Memory B cell (primary cell): ENCODE results near the gene DAG1.

Experiments used
- ATAC-seq: fragments of 150-1000 bp; cut with Tn5 transposase; 2 replicates; pipeline ENCODE4 v1.10.0; 2021; ENCODE audit warnings: low read depth, mild to moderate bottlenecking, moderate library complexity
- DNase-seq, 2 donors: peaks; one replicate each; pipeline ENCODE4 v3.0.0; 2022; ENCODE audit warnings: low spot score in 2 of 2
- H3K27ac Mint-ChIP-seq: one replicate; pipeline ENCODE4 v1.8.0; 2022; ENCODE audit warnings: mild to moderate bottlenecking, moderate library complexity, mixed read lengths
- H3K27me3 Mint-ChIP-seq: one replicate; pipeline ENCODE4 v1.8.0; 2022; ENCODE audit warnings: mixed read lengths
- H3K36me3 Mint-ChIP-seq: one replicate; pipeline ENCODE4 v1.8.0; 2022; ENCODE audit warnings: mild to moderate bottlenecking, mixed read lengths
- H3K4me1 Mint-ChIP-seq: one replicate; pipeline ENCODE4 v1.8.0; 2022; ENCODE audit warnings: mixed read lengths
- H3K4me3 Mint-ChIP-seq: one replicate; pipeline ENCODE4 v1.8.0; 2022; ENCODE audit warnings: mild to moderate bottlenecking, moderate library complexity, mixed read lengths
- H3K9me3 Mint-ChIP-seq: one replicate; pipeline ENCODE4 v1.8.0; 2022; ENCODE audit warnings: mixed read lengths

Gene DAG1

DNA sequence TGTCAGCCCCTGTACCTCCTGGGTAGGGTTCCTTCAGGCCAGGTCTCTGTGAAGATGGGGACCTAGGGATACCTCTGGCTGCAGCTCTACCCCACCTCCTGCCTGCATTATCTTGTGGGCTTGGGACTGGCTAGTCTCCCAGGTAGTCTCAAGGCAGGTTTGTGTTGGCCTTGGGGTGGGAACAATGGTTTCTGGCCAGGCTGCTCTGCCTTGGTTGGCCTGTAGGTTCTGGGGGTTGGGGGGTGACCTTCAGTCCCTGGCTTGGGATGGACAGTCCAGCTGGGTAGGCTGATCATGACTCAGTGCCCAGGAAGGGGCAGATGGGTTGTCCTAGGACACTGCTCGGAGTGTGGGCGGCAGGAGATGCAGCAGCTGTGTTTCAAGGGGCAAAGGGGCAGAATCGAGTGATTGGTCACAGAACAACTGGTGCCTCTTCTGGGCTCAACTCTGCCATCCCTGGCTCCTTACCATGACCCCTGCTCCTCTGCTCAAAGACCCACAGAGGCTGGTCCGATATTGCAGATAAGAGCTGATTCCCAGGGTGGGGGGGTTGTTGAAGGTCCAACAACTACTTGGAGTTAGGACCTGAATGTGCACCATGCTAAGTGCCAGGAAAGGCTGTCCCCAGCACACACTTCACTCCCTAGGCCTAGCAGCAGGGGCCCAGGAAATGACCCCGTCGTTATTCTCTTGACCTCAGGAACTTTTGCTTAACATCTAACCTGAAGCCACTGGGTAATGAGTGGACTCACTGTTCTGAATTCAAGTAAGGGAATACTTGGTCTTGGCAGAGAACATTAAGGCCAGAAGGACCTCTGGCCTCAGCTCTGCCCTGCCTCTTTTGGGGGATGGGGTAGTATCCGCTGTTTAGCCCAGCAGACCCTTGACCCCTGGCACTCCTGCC lies 66.2 kb downstream of the DAG1 start:
- Mint-ChIP-seq H3K4me3 (no peak overlapping the region), H3K27ac (no peak overlapping the region), H3K36me3 (peaks cover 14% of the 10 kb centered on the region), H3K4me1 (peaks cover 5% of the 10 kb centered on the region), H3K9me3 (no peaks in the 10 kb centered on the region), H3K27me3 (no peaks in the 10 kb centered on the region)
- no peak for DNase-seq
- ATAC-seq: no peak

DNA sequence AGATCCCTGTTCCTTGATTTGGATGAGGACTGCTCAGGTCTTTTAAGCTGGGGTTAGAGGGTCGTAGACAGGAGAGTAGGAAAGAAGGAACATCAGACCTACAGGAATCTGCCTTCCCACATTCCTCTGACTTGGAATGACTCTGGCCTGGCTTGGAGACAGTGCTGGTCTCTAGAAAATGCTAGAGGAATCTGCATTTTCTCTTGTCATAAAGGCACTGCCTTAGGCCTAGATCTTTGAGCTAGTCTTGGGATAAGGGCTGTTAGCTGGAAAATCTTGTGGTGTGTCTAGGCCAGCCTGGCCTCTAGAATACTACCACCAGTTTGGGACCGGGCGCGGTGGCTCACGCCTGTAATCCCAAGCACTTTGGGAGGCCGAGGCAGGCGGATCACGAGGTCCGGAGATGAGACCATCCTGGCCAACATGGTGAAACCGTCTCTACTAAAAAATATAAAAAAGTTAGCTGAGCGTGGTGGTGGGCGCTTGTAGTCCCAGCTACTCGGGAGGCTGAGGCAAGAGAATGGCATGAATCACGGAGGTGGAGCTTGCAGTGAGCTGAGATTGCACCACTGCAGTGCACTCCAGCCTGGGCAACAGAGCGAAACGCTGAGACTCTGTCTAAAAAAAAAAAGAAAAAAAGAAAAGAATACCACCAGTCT lies 66.9 kb downstream of the DAG1 start:
- H3K27me3 Mint-ChIP-seq: no peaks in the 10 kb centered on the region
- H3K4me3 Mint-ChIP-seq: no peak overlapping the region
- H3K9me3 Mint-ChIP-seq: no peaks in the 10 kb centered on the region
- H3K27ac Mint-ChIP-seq: no peak overlapping the region
- H3K4me1 Mint-ChIP-seq: peaks cover 5% of the 10 kb centered on the region
- H3K36me3 Mint-ChIP-seq: peaks cover 6% of the 10 kb centered on the region
- ATAC-seq: no peak
- DNase-seq: no peak

DNA sequence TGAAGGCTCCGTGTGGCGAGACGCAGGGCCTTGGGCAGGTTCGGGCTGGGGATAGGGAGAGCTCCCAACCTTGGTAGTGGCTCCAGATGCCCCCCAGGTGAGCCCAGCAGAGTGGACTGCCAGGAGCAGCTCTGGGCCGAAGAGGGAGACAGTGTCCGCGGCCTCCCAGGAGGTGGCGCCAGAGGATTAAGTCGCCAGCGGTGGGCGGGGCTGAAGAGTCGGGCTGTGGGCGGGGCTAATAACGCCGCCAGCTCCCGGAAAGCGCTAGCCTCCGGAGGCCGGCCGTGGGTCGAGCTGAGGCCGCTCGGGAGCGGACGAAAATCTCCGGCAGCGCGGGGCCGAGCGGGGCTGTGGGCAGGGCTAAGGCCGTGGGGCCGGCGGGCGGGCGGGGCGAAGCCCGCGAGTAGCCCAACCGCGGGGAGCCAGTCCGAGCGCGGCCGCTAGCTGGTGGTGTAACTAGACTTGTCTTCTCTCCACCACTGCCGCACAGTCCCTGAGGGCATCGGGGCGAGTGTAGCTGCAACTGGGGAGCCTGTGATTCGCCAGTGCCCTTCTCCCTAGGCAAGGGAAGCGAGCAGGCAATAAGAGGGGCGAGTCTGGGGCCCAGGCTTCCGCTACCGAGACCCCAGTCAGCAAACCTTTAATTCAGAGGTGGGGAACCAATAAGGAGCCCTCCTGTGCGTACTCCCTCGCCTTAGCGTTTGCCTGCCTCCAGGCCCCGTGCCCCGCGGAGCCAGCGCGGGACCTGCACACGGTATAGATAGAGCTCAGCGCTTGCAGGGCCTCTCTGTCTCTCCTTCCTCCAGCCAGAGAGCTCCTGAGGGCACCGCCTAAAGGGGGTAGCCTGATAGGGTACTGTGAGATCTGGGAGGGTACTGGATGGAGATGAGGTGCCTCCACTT lies 69.8 kb downstream of the DAG1 start:
- no peaks in the 10 kb centered on the region for H3K9me3 Mint-ChIP-seq
- H3K27me3 Mint-ChIP-seq: peaks cover 2% of the 10 kb centered on the region
- peak; percentile 95 to 99 for DNase-seq
- peak; percentile 89 for ATAC-seq
- H3K36me3 Mint-ChIP-seq: no peaks in the 10 kb centered on the region
- H3K4me1 Mint-ChIP-seq: peaks cover 5% of the 10 kb centered on the region
- peak overlapping the region; percentile 79 for H3K4me3 Mint-ChIP-seq
- no peak overlapping the region for H3K27ac Mint-ChIP-seq

DNA sequence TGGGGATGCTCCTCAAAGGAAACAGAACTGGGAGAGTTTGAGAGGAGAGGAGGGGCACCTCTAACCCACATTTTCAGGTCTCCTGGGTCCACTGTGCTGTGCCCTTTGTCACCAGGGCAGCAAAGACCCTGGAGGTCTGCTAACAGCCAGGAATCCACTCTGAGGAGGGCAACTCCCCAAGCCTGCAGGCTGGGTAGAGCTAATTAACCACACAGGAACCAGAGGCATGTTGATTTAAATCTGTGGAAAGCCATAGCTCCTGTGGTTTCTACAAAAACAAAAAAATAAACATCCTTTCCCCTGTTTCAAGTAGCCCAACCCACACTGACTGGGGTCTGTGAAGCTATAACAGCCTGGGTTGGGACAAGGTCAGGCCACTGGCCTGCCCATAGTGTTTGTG lies 82.0 kb downstream of the DAG1 start:
- no peak for DNase-seq
- H3K4me1 Mint-ChIP-seq: peaks cover 8% of the 10 kb centered on the region
- H3K36me3 Mint-ChIP-seq: no peaks in the 10 kb centered on the region
- H3K4me3 Mint-ChIP-seq: no peak overlapping the region
- no peaks in the 10 kb centered on the region for H3K9me3 Mint-ChIP-seq
- peaks cover 21% of the 10 kb centered on the region for H3K27me3 Mint-ChIP-seq
- no peak overlapping the region for H3K27ac Mint-ChIP-seq
- no peak for ATAC-seq

DNA sequence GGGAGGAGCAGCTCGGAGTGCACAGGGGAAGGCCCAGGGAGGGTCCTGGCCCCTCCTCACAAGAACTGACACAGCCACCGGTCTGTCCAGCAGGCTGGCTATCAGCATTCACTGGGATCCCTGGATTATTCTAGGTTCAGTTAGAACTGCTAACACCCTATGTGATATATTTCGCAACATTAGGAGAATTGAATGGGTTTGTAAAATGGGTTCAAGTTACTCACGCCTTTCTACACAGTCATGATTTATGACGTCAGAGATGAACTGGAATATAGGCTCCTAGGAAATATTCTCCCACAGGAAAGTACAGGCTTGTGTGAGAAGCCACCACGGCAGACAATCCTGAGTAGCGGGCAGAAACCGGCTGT lies 83.2 kb downstream of the DAG1 start:
- no peak overlapping the region for H3K27ac Mint-ChIP-seq
- ATAC-seq (no peak), DNase-seq (no peak)
- no peaks in the 10 kb centered on the region for H3K36me3 Mint-ChIP-seq
- no peaks in the 10 kb centered on the region for H3K9me3 Mint-ChIP-seq
- H3K4me3 Mint-ChIP-seq: peak overlapping the region; percentile 79
- peaks cover 24% of the 10 kb centered on the region for H3K27me3 Mint-ChIP-seq
- peaks cover 8% of the 10 kb centered on the region for H3K4me1 Mint-ChIP-seq

DNA sequence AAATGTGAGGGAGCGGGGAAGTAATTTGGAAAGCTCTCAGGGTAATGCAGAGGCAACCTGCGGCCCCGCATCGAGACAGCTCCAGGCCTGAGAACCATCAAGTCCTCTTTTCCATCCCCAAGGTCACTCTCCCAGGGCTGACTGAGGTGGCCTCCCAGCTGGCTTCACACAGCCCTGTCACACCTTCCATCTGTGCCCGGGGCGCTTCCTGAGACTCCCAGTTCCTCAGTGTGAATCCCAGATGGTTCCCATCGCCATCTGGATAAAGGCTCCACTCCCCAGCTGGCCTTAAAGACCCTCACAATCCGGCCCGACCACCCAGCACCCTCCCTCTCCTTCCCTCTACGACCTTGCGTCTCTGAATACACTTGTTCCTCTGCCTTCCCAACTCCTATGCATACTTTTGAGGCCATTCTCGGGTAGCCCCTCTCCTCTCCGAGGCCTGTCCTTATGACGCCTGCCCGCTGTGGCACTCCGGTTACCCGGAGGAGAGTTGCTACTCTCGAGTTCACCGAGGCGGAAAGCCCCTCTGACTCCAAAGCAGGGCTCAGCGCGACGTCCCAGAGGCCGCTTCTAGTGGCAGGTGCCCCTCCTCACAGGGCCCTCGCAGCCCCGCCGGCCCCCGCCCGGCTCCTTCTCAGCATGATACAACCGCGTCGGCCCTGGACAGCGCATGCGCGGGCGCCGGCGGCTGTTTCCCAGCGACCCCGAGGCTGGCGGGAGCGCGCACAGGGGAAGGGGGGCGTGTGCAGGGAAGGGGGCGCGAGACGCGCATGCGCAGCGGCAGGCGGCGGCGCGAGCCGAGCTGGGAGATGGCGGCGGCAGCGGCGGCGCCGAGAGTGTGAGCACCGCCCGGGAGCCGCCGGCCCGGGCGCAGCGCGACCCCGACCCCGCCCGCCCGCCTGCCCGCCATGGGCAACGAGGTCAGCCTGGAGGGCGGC lies 83.9 kb downstream of the DAG1 start, which contains the start of gene BSN:
TSS of gene BSN (plus strand) at position 786 of the 941 bp plus-strand sequence. CDS start at position 912, 126 bp downstream.
- no peaks in the 10 kb centered on the region for H3K9me3 Mint-ChIP-seq
- H3K27ac Mint-ChIP-seq: no peak within 1 kb of the TSS
- H3K4me3 Mint-ChIP-seq: peak within 1 kb of the TSS; percentile 79
- ATAC-seq (peak; percentile 90), DNase-seq (peak; percentile 71)
- peaks cover 24% of the 10 kb centered on the region for H3K27me3 Mint-ChIP-seq
- peaks cover 8% of the 10 kb centered on the region for H3K4me1 Mint-ChIP-seq
- no peaks in the 10 kb centered on the region for H3K36me3 Mint-ChIP-seq

DNA sequence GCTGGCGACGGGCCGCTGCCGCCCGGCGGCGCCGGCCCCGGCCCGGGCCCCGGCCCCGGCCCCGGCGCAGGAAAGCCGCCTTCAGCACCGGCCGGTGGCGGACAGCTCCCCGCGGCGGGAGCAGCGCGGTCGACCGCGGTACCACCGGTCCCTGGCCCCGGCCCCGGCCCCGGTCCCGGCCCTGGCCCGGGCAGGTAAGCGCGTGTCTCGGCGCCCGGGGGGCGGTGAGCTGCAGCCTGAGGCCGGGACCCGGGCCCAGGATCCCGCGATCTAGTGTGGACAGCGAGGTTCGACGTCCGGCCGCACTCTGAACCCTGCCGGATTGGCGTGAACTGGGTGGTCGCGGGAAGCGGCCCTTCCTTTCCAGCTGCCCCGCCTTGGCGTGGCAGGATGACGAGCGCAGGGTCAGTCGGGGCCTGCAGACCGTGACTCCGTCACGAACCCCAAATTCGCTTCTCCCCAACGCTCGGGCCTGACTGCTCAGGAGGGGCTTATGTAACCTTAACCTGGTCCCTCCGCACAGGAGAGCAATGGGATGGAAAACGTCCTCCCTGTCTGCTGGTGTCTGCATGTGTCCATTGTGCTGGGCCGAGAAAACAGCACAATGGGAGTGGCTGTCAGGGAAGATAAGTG lies 84.7 kb downstream of the DAG1 start:
- DNase-seq: peak; percentile 54 to 70
- peak; percentile 79 for ATAC-seq
- Mint-ChIP-seq H3K4me3 (peak overlapping the region; percentile 42), H3K27ac (no peak overlapping the region), H3K4me1 (peaks cover 8% of the 10 kb centered on the region), H3K9me3 (peaks cover 2% of the 10 kb centered on the region), H3K27me3 (peaks cover 28% of the 10 kb centered on the region), H3K36me3 (no peaks in the 10 kb centered on the region)

DNA sequence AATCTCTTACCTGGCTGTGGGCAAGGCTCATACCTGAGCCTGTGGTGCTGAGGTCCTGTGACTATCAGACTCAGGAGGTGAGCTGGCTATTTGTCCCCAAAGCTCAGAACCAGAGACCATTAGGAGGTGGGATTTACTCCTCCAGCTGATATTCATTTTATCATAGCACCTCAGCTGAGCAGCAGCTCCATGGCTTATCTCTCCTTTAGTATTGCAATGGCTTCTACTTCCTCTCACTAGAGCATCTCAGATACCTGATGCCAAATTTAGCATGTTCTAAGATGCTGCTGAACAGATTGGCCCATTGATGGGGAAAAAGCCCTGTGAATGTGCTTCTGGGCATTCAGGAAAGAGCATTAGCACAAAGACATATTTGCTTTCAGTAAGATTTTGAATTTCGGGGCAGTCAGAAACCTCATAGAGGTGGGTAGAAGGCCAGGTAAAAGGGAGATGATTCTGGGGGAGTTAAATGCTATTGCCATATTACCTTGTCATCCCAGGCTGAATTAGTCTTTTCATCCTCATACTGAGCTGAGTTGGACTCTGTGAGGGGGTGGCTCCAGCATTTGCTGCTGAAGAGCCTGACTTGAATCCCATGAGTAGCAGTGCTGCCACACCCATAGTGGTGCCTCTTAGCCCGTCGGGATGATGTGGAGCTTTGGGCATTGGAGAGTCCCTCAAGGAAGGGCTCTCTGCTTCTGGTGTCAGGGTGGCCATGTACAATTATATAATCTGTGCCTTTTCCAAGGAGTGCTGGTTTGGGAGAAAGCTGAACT lies 86.6 kb downstream of the DAG1 start:
- H3K36me3 Mint-ChIP-seq: no peaks in the 10 kb centered on the region
- no peak overlapping the region for H3K4me3 Mint-ChIP-seq
- H3K27ac Mint-ChIP-seq: no peak overlapping the region
- H3K4me1 Mint-ChIP-seq: peaks cover 8% of the 10 kb centered on the region
- peaks cover 28% of the 10 kb centered on the region for H3K27me3 Mint-ChIP-seq
- no peak for ATAC-seq
- no peak for DNase-seq
- H3K9me3 Mint-ChIP-seq: peaks cover 2% of the 10 kb centered on the region

DNA sequence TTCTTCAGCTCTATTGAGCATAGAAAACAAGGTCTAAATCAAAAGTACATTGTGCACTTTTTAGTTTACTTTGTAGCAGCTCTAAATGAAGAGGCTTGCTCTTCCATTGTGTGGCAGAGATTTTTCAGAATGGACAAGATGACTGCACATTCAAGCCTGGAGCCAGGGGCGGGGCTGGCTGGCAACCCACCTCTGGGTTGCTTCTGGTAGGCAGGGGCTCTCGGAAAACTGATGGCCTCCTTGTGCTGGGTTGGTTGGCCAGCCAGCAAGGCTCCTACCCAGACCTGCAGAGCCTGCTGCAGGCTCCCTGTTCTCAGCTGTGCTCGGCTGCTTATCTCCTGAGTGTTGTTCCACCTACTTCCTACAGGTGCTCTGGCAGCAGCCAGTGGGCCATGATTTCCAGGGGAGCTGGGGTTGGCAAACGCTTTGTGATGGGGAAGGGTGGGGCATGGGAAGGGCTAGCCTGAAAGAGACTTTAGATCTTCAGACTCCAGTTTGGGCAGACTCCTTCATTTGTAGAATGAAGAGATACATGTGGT lies 93.0 kb downstream of the DAG1 start:
- Mint-ChIP-seq H3K4me1 (no peaks in the 10 kb centered on the region), H3K36me3 (no peaks in the 10 kb centered on the region), H3K27ac (no peak overlapping the region), H3K27me3 (peaks cover 6% of the 10 kb centered on the region), H3K9me3 (peaks cover 2% of the 10 kb centered on the region), H3K4me3 (no peak overlapping the region)
- DNase-seq (no peak), ATAC-seq (no peak)

DNA sequence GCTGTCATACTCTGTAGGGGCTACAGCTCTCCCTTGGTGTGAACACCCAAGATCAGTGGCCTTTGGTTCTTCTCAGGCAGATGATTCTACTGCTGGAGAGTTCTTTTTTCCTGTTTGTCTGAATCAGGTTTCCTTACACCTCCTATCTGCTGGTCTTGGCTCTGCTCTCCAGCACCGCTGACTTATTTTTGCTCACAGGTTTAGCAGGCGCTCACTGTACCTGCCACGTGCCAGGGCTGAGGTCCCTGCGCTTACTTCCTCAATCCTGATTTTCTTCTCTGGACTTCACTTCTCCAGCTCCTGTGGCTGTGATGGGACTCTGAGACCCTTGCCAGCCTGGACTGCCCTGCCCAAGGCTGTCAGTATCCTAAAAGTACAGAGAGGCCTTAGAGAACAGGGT lies 93.7 kb downstream of the DAG1 start:
- H3K4me1 Mint-ChIP-seq: no peaks in the 10 kb centered on the region
- peaks cover 6% of the 10 kb centered on the region for H3K27me3 Mint-ChIP-seq
- no peak overlapping the region for H3K4me3 Mint-ChIP-seq
- ATAC-seq (no peak), DNase-seq (no peak)
- H3K36me3 Mint-ChIP-seq: no peaks in the 10 kb centered on the region
- peaks cover 2% of the 10 kb centered on the region for H3K9me3 Mint-ChIP-seq
- H3K27ac Mint-ChIP-seq: no peak overlapping the region

DNA sequence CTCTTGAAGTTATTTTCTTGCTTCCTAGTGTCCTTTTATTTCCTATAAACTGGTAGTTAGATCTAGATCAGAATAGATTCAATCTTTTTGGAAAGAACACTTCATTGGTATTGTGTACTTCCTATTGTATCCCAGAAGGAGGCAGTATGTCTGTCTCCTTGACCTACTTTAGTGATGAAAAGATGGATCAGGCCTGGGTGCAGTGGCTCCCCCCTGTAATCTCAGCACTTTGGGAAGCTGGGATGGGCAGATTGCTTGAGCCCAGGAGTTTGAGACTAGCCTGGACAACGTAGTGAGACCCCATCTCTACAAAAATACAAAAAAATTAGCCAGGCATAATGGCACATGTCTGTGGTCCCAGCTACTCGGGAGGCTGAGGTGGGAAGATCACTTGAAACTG lies 96.2 kb downstream of the DAG1 start:
- Mint-ChIP-seq H3K4me3 (no peak overlapping the region), H3K27me3 (peaks cover 2% of the 10 kb centered on the region), H3K27ac (no peak overlapping the region), H3K4me1 (no peaks in the 10 kb centered on the region), H3K9me3 (no peaks in the 10 kb centered on the region), H3K36me3 (no peaks in the 10 kb centered on the region)
- no peak for DNase-seq
- ATAC-seq: no peak

DNA sequence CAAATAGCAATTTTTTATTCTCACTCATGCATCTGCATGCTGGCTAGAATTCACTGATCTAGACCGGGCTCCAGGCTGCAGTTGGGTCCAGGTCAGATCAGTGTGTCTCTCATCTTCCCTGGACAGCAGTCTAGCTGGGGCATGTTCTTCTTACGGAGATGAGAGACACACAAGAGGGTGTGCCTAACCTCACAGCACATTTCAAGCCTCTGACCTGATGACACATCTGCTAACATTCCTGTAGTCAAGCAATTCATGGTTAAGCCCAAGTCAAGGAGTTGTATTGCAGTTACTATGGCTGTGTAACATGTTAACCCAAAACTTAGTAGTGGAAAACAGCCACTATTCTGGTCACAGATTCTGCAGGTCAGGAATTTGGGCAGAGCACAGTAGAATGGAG lies 97.3 kb downstream of the DAG1 start:
- Mint-ChIP-seq H3K27ac (no peak overlapping the region), H3K36me3 (no peaks in the 10 kb centered on the region), H3K4me1 (no peaks in the 10 kb centered on the region), H3K4me3 (no peak overlapping the region), H3K9me3 (no peaks in the 10 kb centered on the region), H3K27me3 (peaks cover 2% of the 10 kb centered on the region)
- DNase-seq (no peak), ATAC-seq (no peak)
